OCI-LY3 (cell line): ENCODE results near the gene KIF25.

Source experiments
- CTCF ChIP-seq: fragments of 200-600, 300-600 bp; sonication (generic); IDR thresholded peaks from 2 replicates; pipeline ENCODE4 v1.5.1; 2014; ENCODE audit warnings: antibody characterized with exemption, low read length, low read depth
- EZH2phosphoT487 ChIP-seq: fragments of 200-600 bp; shearing (Covaris generic); IDR thresholded peaks from 2 replicates; pipeline ENCODE4 v1.6.1; 2018; ENCODE audit warnings: antibody characterized with exemption, mixed run types, low read depth

- TF ChIP-seq CTCF = no peak
- TF ChIP-seq EZH2phosphoT487 = no peak
These were observed 40.4 kb upstream of the KIF25 start for GRCh38 chr6:167956983-167957492.
